Right lobe of liver (tissue), 6 donors: ENCODE measurements around the gene CNBP. TPM values are rescaled to one million over a fixed set of nuclear protein-coding genes. Genes with fewer than 3 reads are reported as not detected.

Experiments
- ATAC-seq, 4 donors: fragments of 200-7000 bp; cut with Tn5 transposase; one replicate each; pipeline ENCODE4 v1.9.1; 2020; ENCODE audit warnings: mild to moderate bottlenecking in 4 of 4, moderate library complexity in 4 of 4
- DNase-seq, 3 donors: peaks; one replicate each; pipeline ENCODE4 v3.0.0-alpha.2; 2020
- H3K27ac ChIP-seq, 3 donors: fragments of 200-600 bp; one replicate each; pipeline ENCODE4 v1.8.0; 2022
- H3K27me3 ChIP-seq, 2 donors: fragments of 200-600 bp; one replicate each; pipeline ENCODE4 v1.8.0; 2022
- H3K36me3 ChIP-seq, 4 donors: fragments of 200-600 bp; sonication (generic) in 1 of 4; one replicate each; pipeline versions ENCODE4 v1.5.1 to v1.8.0; 2017 to 2022; ENCODE audit warnings: control low read depth in 1 of 4
- H3K4me1 ChIP-seq, 4 donors: fragments of 200-600 bp; sonication (generic) in 1 of 4; one replicate each; pipeline versions ENCODE4 v1.5.1 to v1.8.0; 2017 to 2022; ENCODE audit warnings: control low read depth in 1 of 4
- H3K4me3 ChIP-seq, 3 donors: fragments of 200-600 bp; one replicate each; pipeline ENCODE4 v1.8.0; 2022
- H3K9me3 ChIP-seq, 4 donors: fragments of 200-600 bp; sonication (generic) in 1 of 4; one replicate each; pipeline versions ENCODE4 v1.5.1 to v1.8.0; 2017 to 2022; ENCODE audit warnings: control low read depth in 1 of 4
- CTCF ChIP-seq, 4 donors: fragments of 200-600 bp in 3 of 4; fragments of 450-650 bp in 1 of 4; IDR thresholded peaks; one replicate each; pipeline versions ENCODE4 v1.5.1 to v1.8.0; 2016 to 2022; ENCODE audit warnings: antibody characterized with exemption in 4 of 4, mild to moderate bottlenecking in 2 of 4
- POLR2A ChIP-seq: fragments of 450-650 bp; IDR thresholded peaks from one replicate; pipeline ENCODE4 v1.6.1; 2017; ENCODE audit warnings: antibody characterized with exemption, mild to moderate bottlenecking
- WGBS: methylation state at CpG from one replicate; pipeline ENCODE4 v1.1.6; 2018; ENCODE audit warnings: low coverage, low lambda C conversion rate; ENCODE audit not compliant: insufficient coverage; ENCODE audit errors: missing lambda C conversion rate; 5-methylcytosine and 5-hydroxymethylcytosine counted together
- intact Hi-C, 2 donors: fragments of 100-400 bp; cut with DNase I; formaldehyde crosslinking; loops; one replicate each; pipeline versions ENCODE4 v1.11.2 to v1.14.1; 2022
- total RNA-seq, 6 experiments: library from RNA; depleted of rRNA in 2 of 6; stranded (reverse); fragments of >200 nt in 2 of 6; fragmentation: NEBNext Ultra II Directional in 3 of 6; extraction: Animal tissue kit (Norgen Biotek cat#: 25700) in 3 of 6; gene quantifications; one replicate each; pipeline versions ENCODE4 v1.1.0 to v1.2.4, GENCODE V29; 2016 to 2023
- donor health status: DM: no; HTN: yes; CAD: no.
- donor health status: DM: no; HTN: no; CAD: no.
- donor health status: DM: no; HTN: no; CAD: no.
- donor health status: DM: no; HTN: yes; CAD: no.
- donor health status: DM: no; HTN: yes; CAD: no.

CNBP gene
- total RNA-seq, 6 experiments from 2014 or later = 164 to 222 (median 215) TPM

GRCh38 chr3:129184396-129184657, 631 bp upstream of the CNBP start:
- H3K36me3 ChIP-seq = no peaks in the 10 kb centered on the region
- 0% methylated on average over 5 of the region's 5 CpGs for WGBS
- no peak for TF ChIP-seq CTCF (IDR thresholded peaks at IDR 0.05)
- no peak for TF ChIP-seq POLR2A
- peak overlapping the region; percentile 95 to 99 (median 98) for H3K4me3 ChIP-seq
- intact Hi-C loops = no loop called here
- no peak for DNase-seq
- peaks cover 0 to 52% (median 4%) of the 10 kb centered on the region in 4 donors for H3K4me1 ChIP-seq
- no peaks in the 10 kb centered on the region for H3K9me3 ChIP-seq
- peak; percentile 7 to 44 (median 28) for ATAC-seq
- H3K27me3 ChIP-seq = no peaks in the 10 kb centered on the region
- peak overlapping the region; percentile 99 to 100 (median 100) for H3K27ac ChIP-seq

- H3K9me3 ChIP-seq = no peaks in the 10 kb centered on the region
- TF ChIP-seq CTCF (IDR thresholded peaks at IDR 0.05) = no peak
- no peak for TF ChIP-seq POLR2A
- peak in 1 of 4 donors; percentile 1 for ATAC-seq
- intact Hi-C loops = no loop called here
- peak overlapping the region; percentile 99 to 100 (median 100) for H3K27ac ChIP-seq
- WGBS = under 1% methylated on average over 24 of the region's 24 CpGs
- peak overlapping the region; percentile 95 to 99 (median 98) for H3K4me3 ChIP-seq
- no peaks in the 10 kb centered on the region for H3K27me3 ChIP-seq
- peaks cover 0 to 14% (median 6%) of the 10 kb centered on the region in 4 donors for H3K36me3 ChIP-seq
- no peak for DNase-seq
- peaks cover 0 to 68% (median 14%) of the 10 kb centered on the region in 4 donors for H3K4me1 ChIP-seq
Measured at GRCh38 chr3:129182390-129183185, 1.1 kb downstream of the CNBP start.

- Histone ChIP-seq H3K27ac (peak overlapping the region; percentile 99 to 100 (median 100)), H3K36me3 (peaks cover 0 to 19% (median 8%) of the 10 kb centered on the region in 4 donors), H3K9me3 (no peaks in the 10 kb centered on the region), H3K4me3 (peak overlapping the region; percentile 95 to 99 (median 98)), H3K4me1 (peaks cover 0 to 72% (median 18%) of the 10 kb centered on the region in 4 donors), H3K27me3 (no peaks in the 10 kb centered on the region)
- no peak for DNase-seq
- no peak for ATAC-seq
- intact Hi-C loops = no loop called here
- 2% methylated on average over 3 of the region's 3 CpGs for WGBS
- TF ChIP-seq CTCF (IDR thresholded peaks at IDR 0.05) (no peak), POLR2A (no peak)
Measured at GRCh38 chr3:129181819-129182218, 1.9 kb downstream of the CNBP start.

GRCh38 chr3:129180461-129180860, 3.2 kb downstream of the CNBP start:
- H3K4me1 ChIP-seq = peaks cover 0 to 70% (median 24%) of the 10 kb centered on the region in 4 donors
- H3K9me3 ChIP-seq = no peaks in the 10 kb centered on the region
- ATAC-seq (no peak), DNase-seq (no peak)
- H3K27me3 ChIP-seq = no peaks in the 10 kb centered on the region
- TF ChIP-seq CTCF (IDR thresholded peaks at IDR 0.05) (no peak), POLR2A (no peak)
- 15% methylated on average over 1 of the region's 1 CpG for WGBS
- H3K4me3 ChIP-seq = peak overlapping the region; percentile 95 to 99 (median 98)
- peaks cover 0 to 19% (median 8%) of the 10 kb centered on the region in 4 donors for H3K36me3 ChIP-seq
- intact Hi-C loops = no loop called here
- H3K27ac ChIP-seq = peak overlapping the region; percentile 17 to 100 (median 99)
